HUES6 (cell line): ENCODE data around the gene ADORA1.

Experiments used
- H3K27ac ChIP-seq: 2 replicates; pipeline ENCODE4 v1.7.0; 2013; ENCODE audit warnings: low read depth, mild to moderate bottlenecking, low read length, inconsistent platforms
- H3K27me3 ChIP-seq: 2 replicates; pipeline ENCODE4 v1.6.1; 2013; ENCODE audit warnings: low read length; ENCODE audit not compliant: control insufficient read depth, insufficient read depth
- H3K36me3 ChIP-seq: 2 replicates; pipeline ENCODE4 v1.6.1; 2013; ENCODE audit warnings: low read length; ENCODE audit not compliant: control insufficient read depth, insufficient read depth
- H3K4me1 ChIP-seq: 2 replicates; pipeline ENCODE4 v1.6.1; 2013; ENCODE audit warnings: low read length; ENCODE audit not compliant: control insufficient read depth, insufficient read depth
- H3K4me3 ChIP-seq: 2 replicates; pipeline ENCODE4 v1.5.1; 2013; ENCODE audit warnings: low read depth, low read length
- H3K9ac ChIP-seq: one replicate; pipeline ENCODE4 v1.6.1; 2013; ENCODE audit warnings: mild to moderate bottlenecking, low read length
- H3K9me3 ChIP-seq: 2 replicates; pipeline ENCODE4 v1.6.1; 2013; ENCODE audit warnings: low read depth, low read length; ENCODE audit not compliant: control insufficient read depth, insufficient read depth

ADORA1 gene

GRCh38 chr1:203171341-203172183 lies 44.0 kb downstream of the ADORA1 start:
- H3K9me3 ChIP-seq, result no peaks in the 10 kb centered on the region
- H3K36me3 ChIP-seq, result no peaks in the 10 kb centered on the region
- peaks cover 12% of the 10 kb centered on the region; the same call in 1 of the 2 replicates for H3K4me1 ChIP-seq
- H3K4me3 ChIP-seq, result no peak overlapping the region
- no peak overlapping the region for H3K27ac ChIP-seq
- no peak overlapping the region for H3K9ac ChIP-seq
- H3K27me3 ChIP-seq, result no peaks in the 10 kb centered on the region

- H3K27me3 ChIP-seq, result no peaks in the 10 kb centered on the region
- H3K4me3 ChIP-seq, result no peak overlapping the region
- no peaks in the 10 kb centered on the region for H3K36me3 ChIP-seq
- H3K27ac ChIP-seq, result no peak overlapping the region
- no peak overlapping the region for H3K9ac ChIP-seq
- H3K4me1 ChIP-seq, result peaks cover 15% of the 10 kb centered on the region; the same call in 1 of the 2 replicates
- H3K9me3 ChIP-seq, result no peaks in the 10 kb centered on the region
These were observed 44.9 kb downstream of the ADORA1 start for GRCh38 chr1:203172184-203173010.

GRCh38 chr1:203173011-203173555 lies 45.6 kb downstream of the ADORA1 start:
- H3K36me3 ChIP-seq, result no peaks in the 10 kb centered on the region
- H3K9me3 ChIP-seq, result no peaks in the 10 kb centered on the region
- H3K4me3 ChIP-seq, result no peak overlapping the region
- H3K27ac ChIP-seq, result no peak overlapping the region
- no peaks in the 10 kb centered on the region for H3K27me3 ChIP-seq
- H3K4me1 ChIP-seq, result peaks cover 21% of the 10 kb centered on the region; the same call in 1 of the 2 replicates
- H3K9ac ChIP-seq, result no peak overlapping the region

GRCh38 chr1:203173566-203173965 lies 46.0 kb downstream of the ADORA1 start:
- Histone ChIP-seq H3K9ac (no peak overlapping the region), H3K36me3 (no peaks in the 10 kb centered on the region), H3K27me3 (no peaks in the 10 kb centered on the region), H3K9me3 (no peaks in the 10 kb centered on the region), H3K4me3 (no peak overlapping the region), H3K27ac (no peak overlapping the region), H3K4me1 (peaks cover 26% of the 10 kb centered on the region)

GRCh38 chr1:203174324-203174985 lies 46.9 kb downstream of the ADORA1 start:
- Histone ChIP-seq H3K27me3 (no peaks in the 10 kb centered on the region), H3K27ac (no peak overlapping the region), H3K9ac (no peak overlapping the region), H3K4me3 (no peak overlapping the region), H3K36me3 (no peaks in the 10 kb centered on the region), H3K9me3 (no peaks in the 10 kb centered on the region), H3K4me1 (peaks cover 35% of the 10 kb centered on the region)

GRCh38 chr1:203175237-203175826 lies 47.8 kb downstream of the ADORA1 start, which contains the start of gene MYBPH:
Gene MYBPH (minus strand): TSS chr1:203175826. CDS start chr1:203175755, 71 bp downstream.
- H3K27ac ChIP-seq, result no peak within 1 kb of the TSS
- peaks cover 37% of the 10 kb centered on the region for H3K4me1 ChIP-seq
- no peaks in the 10 kb centered on the region for H3K27me3 ChIP-seq
- no peaks in the 10 kb centered on the region for H3K36me3 ChIP-seq
- no peaks in the 10 kb centered on the region for H3K9me3 ChIP-seq
- H3K9ac ChIP-seq, result no peak within 1 kb of the TSS
- H3K4me3 ChIP-seq, result no peak within 1 kb of the TSS

GRCh38 chr1:203175827-203176241 lies 48.3 kb downstream of the ADORA1 start:
- Histone ChIP-seq H3K9me3 (no peaks in the 10 kb centered on the region), H3K36me3 (no peaks in the 10 kb centered on the region), H3K27me3 (no peaks in the 10 kb centered on the region), H3K4me1 (peaks cover 37% of the 10 kb centered on the region), H3K4me3 (no peak overlapping the region), H3K9ac (no peak overlapping the region), H3K27ac (no peak overlapping the region)

GRCh38 chr1:203176273-203177035 lies 48.9 kb downstream of the ADORA1 start:
- Histone ChIP-seq H3K4me3 (no peak overlapping the region), H3K36me3 (no peaks in the 10 kb centered on the region), H3K9me3 (no peaks in the 10 kb centered on the region), H3K9ac (no peak overlapping the region), H3K4me1 (peaks cover 37% of the 10 kb centered on the region), H3K27me3 (no peaks in the 10 kb centered on the region), H3K27ac (no peak overlapping the region)

- H3K9ac ChIP-seq, result no peak overlapping the region
- H3K27me3 ChIP-seq, result no peaks in the 10 kb centered on the region
- H3K36me3 ChIP-seq, result no peaks in the 10 kb centered on the region
- H3K27ac ChIP-seq, result no peak overlapping the region
- no peak overlapping the region for H3K4me3 ChIP-seq
- H3K9me3 ChIP-seq, result no peaks in the 10 kb centered on the region
- H3K4me1 ChIP-seq, result peaks cover 41% of the 10 kb centered on the region
These were observed 49.5 kb downstream of the ADORA1 start for GRCh38 chr1:203177036-203177405.
